Measurements from ENCODE around the gene ST3GAL3. TPM values are rescaled to one million over a fixed set of nuclear protein-coding genes. Genes with fewer than 3 reads are reported as not detected.

ST3GAL3 gene
- total and polyA plus RNA-seq, 2 of the 13 experiments (the other 11 are each of a cell fraction or from before 2014, with no cell fraction given): 5.1 to 8.1 TPM

- TF ChIP-seq GATA4 (IDR thresholded peaks at IDR 0.05; ENCODE audit: borderline replicate concordance, low read depth) (no peak), MIXL1 (CRISPR knock-in tag; IDR thresholded peaks at IDR 0.05) (no peak)
These were observed 255.0 kb downstream of the ST3GAL3 start (continued) for GRCh38 chr1:43962324-43962723.

DNA sequence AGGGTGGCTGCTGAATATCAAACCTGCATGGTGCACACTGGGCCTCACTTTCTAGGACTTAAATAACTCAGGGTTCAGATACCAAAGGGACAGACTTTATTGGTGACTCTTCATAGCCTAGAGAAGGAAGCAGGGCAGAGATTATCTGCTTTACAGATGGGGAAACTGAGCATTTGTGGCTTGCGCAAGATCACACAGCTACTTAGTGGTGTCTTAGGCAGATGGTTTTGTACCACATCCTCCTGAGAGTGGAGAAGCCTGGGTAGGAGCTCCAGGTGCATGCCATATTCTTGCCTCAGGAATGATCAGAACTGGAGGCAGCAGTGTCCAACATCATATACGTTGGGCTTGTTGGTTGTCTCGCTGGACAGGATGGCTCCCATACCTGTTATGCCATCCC is 255.7 kb downstream of the ST3GAL3 start:
- no peak overlapping the region for H3K27ac ChIP-seq (ENCODE audit: extremely low read length, insufficient read depth, low read length)
- intact Hi-C loops (cut with micrococcal nuclease; ENCODE audit: unreplicated experiment) (no loop called here), in situ Hi-C loops (cut with HindIII; ENCODE audit: extremely low pct_ligation_motif_present, low pct_unique_long_range_greater_than_20kb) (no loop called here)
- H3K9me3 ChIP-seq (ENCODE audit: low read length): no peaks in the 10 kb centered on the region
- no peak overlapping the region for H3K9ac ChIP-seq (ENCODE audit: insufficient read depth, low read depth, low read length)
- peaks cover 8 to 11% of the 10 kb centered on the region in 2 experiments; a peak in 4 of 5 replicates for H3K36me3 ChIP-seq (replicated peaks in 1 of 2; ENCODE audit: control insufficient read depth in 1 of 2, insufficient read depth in 2 of 2, low read length in 2 of 2)
- H3K79me2 ChIP-seq (ENCODE audit: insufficient read depth, low read length): no peaks in the 10 kb centered on the region
- H2AFZ ChIP-seq (ENCODE audit: low read length): no peak overlapping the region
- no peaks in the 10 kb centered on the region for H3K4me1 ChIP-seq (ENCODE audit: insufficient read depth, low read length)
- BruUV-seq (replicated peaks): no TSS peak
- DNase-seq (ENCODE audit: low spot score) (no peak), ATAC-seq (no peak), FAIRE-seq (no peak)
- WGBS (ENCODE audit: low lambda C conversion rate): 97% methylated on average over 3 of the region's 3 CpGs
- ChIA-PET CTCF (ENCODE audit: low intra/inter-chr PET ratio, low total read pairs) (no interaction called here), POLR2A (no interaction called here)
- no peak overlapping the region for H3K4me2 ChIP-seq (ENCODE audit: low read depth, low read length)
- H3K4me3 ChIP-seq (replicated peaks in 1 of 3; ENCODE audit: insufficient read depth in 1 of 3, low read depth in 2 of 3, low read length in 3 of 3): no peak overlapping the region
- H4K20me1 ChIP-seq (ENCODE audit: insufficient read depth, low read length): no peaks in the 10 kb centered on the region
- no peaks in the 10 kb centered on the region for H3K27me3 ChIP-seq (ENCODE audit: control insufficient read depth in 1 of 2, insufficient read depth in 2 of 2, low read length in 2 of 2)
- TF ChIP-seq IRF2 (CRISPR knock-in tag; IDR thresholded peaks at IDR 0.05): no peak
- no peak for TF ChIP-seq ELF4 (CRISPR knock-in tag; IDR thresholded peaks at IDR 0.05; ENCODE audit: borderline replicate concordance)
- TF ChIP-seq, protein P1, sequence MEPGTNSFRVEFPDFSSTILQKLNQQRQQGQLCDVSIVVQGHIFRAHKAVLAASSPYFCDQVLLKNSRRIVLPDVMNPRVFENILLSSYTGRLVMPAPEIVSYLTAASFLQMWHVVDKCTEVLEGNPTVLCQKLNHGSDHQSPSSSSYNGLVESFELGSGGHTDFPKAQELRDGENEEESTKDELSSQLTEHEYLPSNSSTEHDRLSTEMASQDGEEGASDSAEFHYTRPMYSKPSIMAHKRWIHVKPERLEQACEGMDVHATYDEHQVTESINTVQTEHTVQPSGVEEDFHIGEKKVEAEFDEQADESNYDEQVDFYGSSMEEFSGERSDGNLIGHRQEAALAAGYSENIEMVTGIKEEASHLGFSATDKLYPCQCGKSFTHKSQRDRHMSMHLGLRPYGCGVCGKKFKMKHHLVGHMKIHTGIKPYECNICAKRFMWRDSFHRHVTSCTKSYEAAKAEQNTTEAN (CRISPR knock-in tag; conservative IDR thresholded peaks at IDR 0.05): no peak
- 0 out of 2 replicates have a peak, but pooled peaks have one; percentile 1 for TF ChIP-seq CEBPB (IDR thresholded peaks at IDR 0.05; ENCODE audit: borderline replicate concordance, low read depth, low read length)
- no peak for TF ChIP-seq FOXK2 (IDR thresholded peaks at IDR 0.05)
- TF ChIP-seq NBN (conservative IDR thresholded peaks at IDR 0.05): no peak
- no peak for TF ChIP-seq SALL2 (CRISPR knock-in tag; IDR thresholded peaks at IDR 0.05)
- no peak for TF ChIP-seq ZNF563 (CRISPR knock-in tag; IDR thresholded peaks at IDR 0.05)

All from HepG2 (cell line).